K562 (cell line): ENCODE data around the gene GIPC3. TPM values are rescaled to one million over a fixed set of nuclear protein-coding genes. Genes with fewer than 3 reads are reported as not detected.
A peak's percentile ranks its signal among the peaks of the same experiment; 100 is the strongest.

Source experiments
- CCAR2 ChIP-seq: fragments of 200-400 bp; formaldehyde crosslinking; IDR thresholded peaks from 2 replicates; pipeline ENCODE4 v1.6.1; 2017; ENCODE audit warnings: mild to moderate bottlenecking, low read depth, low read length
- CCNT2 ChIP-seq: IDR thresholded peaks from 2 replicates; pipeline ENCODE4 v1.6.1; 2011; ENCODE audit warnings: borderline replicate concordance, low read depth, mild to moderate bottlenecking, moderate library complexity, mixed read lengths, low read length; ENCODE audit not compliant: insufficient read length; ENCODE audit errors: extremely low read depth
- CREB1 ChIP-seq, 2 experiments: sonication (generic) in 1 of 2; formaldehyde crosslinking in 1 of 2; IDR thresholded peaks; 2 replicates each; pipeline versions ENCODE4 v1.6.1 to v1.8.0; 2012 to 2022; ENCODE audit warnings: inconsistent platforms in 1 of 2, mild to moderate bottlenecking in 1 of 2, missing genetic modification reagents in 1 of 2, moderate library complexity in 1 of 2
- FOXO4 ChIP-seq: fragments of 450-650 bp; formaldehyde crosslinking; IDR thresholded peaks from 2 replicates; pipeline ENCODE4 v1.4.0; 2020; ENCODE audit warnings: mild to moderate bottlenecking, moderate library complexity
- PRDM10 ChIP-seq: fragments of 450-650 bp; IDR thresholded peaks from 2 replicates; pipeline ENCODE4 v1.6.1; 2018; ENCODE audit not compliant: partially characterized antibody
- SP2 ChIP-seq: IDR thresholded peaks from 2 replicates; pipeline ENCODE4 v1.6.1; 2011; ENCODE audit warnings: mild to moderate bottlenecking, low read depth, low read length, moderate library complexity; ENCODE audit not compliant: poor library complexity, severe bottlenecking; ENCODE audit errors: extremely low read depth
- TRIM24 ChIP-seq, 2 experiments: fragments of 450-650 bp; IDR thresholded peaks; 2 replicates each; pipeline ENCODE4 v1.6.1; 2016
- TSHZ1 ChIP-seq: fragments of 250-450 bp; sonication (Bioruptor Pico); IDR thresholded peaks from 2 replicates; pipeline ENCODE4 v1.4.0; 2020; ENCODE audit warnings: mild to moderate bottlenecking, moderate library complexity
- XRCC3 ChIP-seq: fragments of 450-650 bp; IDR thresholded peaks from 2 replicates; pipeline ENCODE4 v1.6.1; 2017; ENCODE audit warnings: mild to moderate bottlenecking, moderate library complexity
- YY1 ChIP-seq, 3 experiments: IDR thresholded peaks; 2 replicates each; pipeline ENCODE4 v1.6.1; 2011; ENCODE audit warnings: low read length in 2 of 3, mild to moderate bottlenecking in 2 of 3, moderate library complexity in 2 of 3, borderline replicate concordance in 1 of 3, control low read depth in 1 of 3, low read depth in 1 of 3; ENCODE audit not compliant: insufficient read depth in 3 of 3, insufficient replicate concordance in 2 of 3, control insufficient read depth in 1 of 3, insufficient read length in 1 of 3; ENCODE audit errors: extremely low read depth in 1 of 3
- ZBTB17 ChIP-seq: fragments of 450-650 bp; formaldehyde crosslinking; IDR thresholded peaks from 2 replicates; pipeline ENCODE4 v1.4.0; 2020; ENCODE audit warnings: mild to moderate bottlenecking
- ZFP36 ChIP-seq: fragments of 150-350 bp; IDR thresholded peaks from 2 replicates; pipeline ENCODE4 v1.6.1; 2018; ENCODE audit warnings: low read length, low read depth; ENCODE audit not compliant: partially characterized antibody
- ZNF263 ChIP-seq: sonication (generic); formaldehyde crosslinking; IDR thresholded peaks from 2 replicates; pipeline ENCODE4 v1.8.0; 2022; ENCODE audit warnings: mild to moderate bottlenecking, missing genetic modification reagents, borderline replicate concordance
- ZNF76 ChIP-seq: fragments of 250-450 bp; sonication (Bioruptor Pico); IDR thresholded peaks from 2 replicates; pipeline ENCODE4 v1.4.0; 2020; ENCODE audit warnings: mild to moderate bottlenecking, moderate library complexity, borderline replicate concordance
- polyA plus RNA-seq, 8 experiments: library from polyadenylated mRNA; depleted of rRNA in 4 of 8; stranded (reverse) in 5 of 8; unstranded in 3 of 8; fragments of >200 nt; fragmentation: Nextera tagmentation in 2 of 8; fragmentation: Illumina TruSeq in 1 of 8; extraction: Ambion mirVana in 2 of 8; extraction: Trizol in 1 of 8; gene quantifications; 2 replicates each; pipeline versions ENCODE4 v1.2.1 to v1.2.3, GENCODE V29; 2011 to 2014; ENCODE audit warnings: inconsistent platforms in 1 of 8, missing spikeins in 1 of 8
- total RNA-seq, 7 experiments: library from RNA; depleted of rRNA in 6 of 7; stranded (reverse); fragments of >200 nt in 6 of 7; fragmentation: Illumina TruSeq in 2 of 7; extraction: Trizol in 2 of 7; gene quantifications; 2 replicates each; pipeline versions ENCODE4 v1.2.1 to v1.2.3, GENCODE V29; 2011 to 2021; ENCODE audit warnings: low replicate concordance in 1 of 7
- TF ChIP-seq, protein P1 (sequence below): IDR thresholded peaks from 3 replicates; pipeline ENCODE4 v1.6.1; 2011; ENCODE audit warnings: borderline replicate concordance, mild to moderate bottlenecking, moderate library complexity; ENCODE audit not compliant: insufficient read length; ENCODE audit errors: extremely low read depth

Gene GIPC3
- total and polyA plus RNA-seq, 9 of the 15 experiments (the other 6 are each of a cell fraction or from before 2014, with no cell fraction given): 0.03 to 3.6 (median 1.5) TPM; not detected in 1

DNA sequence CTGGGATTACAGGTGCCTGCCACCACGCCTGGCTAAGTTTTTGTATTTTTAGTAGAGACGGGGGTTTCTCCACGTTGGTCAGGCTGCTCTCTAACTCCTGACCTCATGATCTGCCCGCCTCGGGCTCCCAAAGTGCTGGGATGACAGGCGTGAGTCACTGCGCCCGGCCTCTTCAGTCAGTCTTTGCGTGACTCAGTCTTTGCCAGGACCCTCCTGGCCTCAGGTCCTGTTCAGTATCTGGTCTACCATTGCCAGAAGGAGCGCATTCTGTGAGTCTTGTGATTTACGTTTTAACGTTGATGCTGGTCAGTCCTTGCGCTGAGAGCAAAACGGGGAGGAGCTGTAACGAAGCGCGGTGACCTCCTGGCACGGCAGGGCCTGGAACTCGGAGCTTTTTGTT lies 20.1 kb upstream of the GIPC3 start (continued):
- TF ChIP-seq FOXO4 (CRISPR knock-in tag): no peak
- TF ChIP-seq ZFP36: no peak
- TF ChIP-seq, protein P1, sequence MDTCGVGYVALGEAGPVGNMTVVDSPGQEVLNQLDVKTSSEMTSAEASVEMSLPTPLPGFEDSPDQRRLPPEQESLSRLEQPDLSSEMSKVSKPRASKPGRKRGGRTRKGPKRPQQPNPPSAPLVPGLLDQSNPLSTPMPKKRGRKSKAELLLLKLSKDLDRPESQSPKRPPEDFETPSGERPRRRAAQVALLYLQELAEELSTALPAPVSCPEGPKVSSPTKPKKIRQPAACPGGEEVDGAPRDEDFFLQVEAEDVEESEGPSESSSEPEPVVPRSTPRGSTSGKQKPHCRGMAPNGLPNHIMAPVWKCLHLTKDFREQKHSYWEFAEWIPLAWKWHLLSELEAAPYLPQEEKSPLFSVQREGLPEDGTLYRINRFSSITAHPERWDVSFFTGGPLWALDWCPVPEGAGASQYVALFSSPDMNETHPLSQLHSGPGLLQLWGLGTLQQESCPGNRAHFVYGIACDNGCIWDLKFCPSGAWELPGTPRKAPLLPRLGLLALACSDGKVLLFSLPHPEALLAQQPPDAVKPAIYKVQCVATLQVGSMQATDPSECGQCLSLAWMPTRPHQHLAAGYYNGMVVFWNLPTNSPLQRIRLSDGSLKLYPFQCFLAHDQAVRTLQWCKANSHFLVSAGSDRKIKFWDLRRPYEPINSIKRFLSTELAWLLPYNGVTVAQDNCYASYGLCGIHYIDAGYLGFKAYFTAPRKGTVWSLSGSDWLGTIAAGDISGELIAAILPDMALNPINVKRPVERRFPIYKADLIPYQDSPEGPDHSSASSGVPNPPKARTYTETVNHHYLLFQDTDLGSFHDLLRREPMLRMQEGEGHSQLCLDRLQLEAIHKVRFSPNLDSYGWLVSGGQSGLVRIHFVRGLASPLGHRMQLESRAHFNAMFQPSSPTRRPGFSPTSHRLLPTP: no peak
- TF ChIP-seq XRCC3: no peak
- no peak for TF ChIP-seq SP2
- TF ChIP-seq CCAR2: no peak
- no peak for TF ChIP-seq ZNF76
- TF ChIP-seq TSHZ1 (CRISPR knock-in tag): no peak
- TF ChIP-seq CREB1 (IDR thresholded peaks at IDR 0.05): no peak
- peak; percentile 33; the same call in 1 of the 2 replicates for TF ChIP-seq CREB1 (CRISPR knock-in tag; IDR thresholded peaks at IDR 0.05)
- no peak for TF ChIP-seq PRDM10
- no peak for TF ChIP-seq CCNT2
- no peak for TF ChIP-seq TRIM24 (IDR thresholded peaks at IDR 0.05)
- no peak for TF ChIP-seq ZBTB17 (CRISPR knock-in tag)
- TF ChIP-seq ZNF263: no peak
- no peak for TF ChIP-seq YY1 (IDR thresholded peaks at IDR 0.05; ENCODE audit: borderline replicate concordance in 1 of 3, control insufficient read depth in 1 of 3, extremely low read depth in 1 of 3, insufficient read depth in 3 of 3, insufficient read length in 1 of 3, insufficient replicate concordance in 2 of 3, low read depth in 1 of 3, low read length in 2 of 3)
